Activated naive CD8-positive, alpha-beta T cell treated with anti-CD3 and anti-CD28 coated beads, Interleukin-2, amount 10 ng/mL, durations not matched to agents 7 days and 5 days (primary cell): Measurements from ENCODE around the gene PRR36. TPM values are rescaled to one million over a fixed set of nuclear protein-coding genes. Genes with fewer than 3 reads are reported as not detected.
"Not testable (repeated sequence)": the region's sequence is repeated elsewhere in the genome, so short reads cannot be mapped to it uniquely, and the experiment has no call there.

Source experiments
- ATAC-seq: fragments of 150-1000 bp; cut with Tn5 transposase; one replicate; pipeline ENCODE4 v1.10.0; 2021; ENCODE audit warnings: low read depth, moderate library complexity
- POLR2A ChIA-PET: fragments of 350-600 bp; sonication (Branson Sonifier 250); formaldehyde crosslinking; loops from one replicate; lab custom pipeline; 2021; ENCODE audit warnings: antibody characterized with exemption; lab: Charles Lee
- DNase-seq: peaks from one replicate; pipeline ENCODE4 v3.0.0; 2021
- H3K27ac Mint-ChIP-seq: one replicate; pipeline ENCODE4 v1.8.0; 2022; ENCODE audit warnings: mild to moderate bottlenecking, mixed read lengths
- H3K27me3 Mint-ChIP-seq: one replicate; pipeline ENCODE4 v1.8.0; 2022; ENCODE audit warnings: mild to moderate bottlenecking, moderate library complexity, mixed read lengths
- H3K36me3 Mint-ChIP-seq: one replicate; pipeline ENCODE4 v1.8.0; 2021; ENCODE audit warnings: mild to moderate bottlenecking, mixed read lengths
- H3K4me1 Mint-ChIP-seq: one replicate; pipeline ENCODE4 v1.8.0; 2021; ENCODE audit warnings: mixed read lengths
- H3K4me3 Mint-ChIP-seq: one replicate; pipeline ENCODE4 v1.8.0; 2022; ENCODE audit warnings: mild to moderate bottlenecking, moderate library complexity, mixed read lengths
- H3K9me3 Mint-ChIP-seq: one replicate; pipeline ENCODE4 v1.8.0; 2021; ENCODE audit warnings: mixed read lengths
- total RNA-seq, 2 experiments: library from RNA; stranded (reverse); gene quantifications; one replicate each; pipeline ENCODE4 v1.2.3, GENCODE V29; 2021

The PRR36 gene
- under 1 TPM; 0.40 to 0.78 TPM for total RNA-seq

DNA sequence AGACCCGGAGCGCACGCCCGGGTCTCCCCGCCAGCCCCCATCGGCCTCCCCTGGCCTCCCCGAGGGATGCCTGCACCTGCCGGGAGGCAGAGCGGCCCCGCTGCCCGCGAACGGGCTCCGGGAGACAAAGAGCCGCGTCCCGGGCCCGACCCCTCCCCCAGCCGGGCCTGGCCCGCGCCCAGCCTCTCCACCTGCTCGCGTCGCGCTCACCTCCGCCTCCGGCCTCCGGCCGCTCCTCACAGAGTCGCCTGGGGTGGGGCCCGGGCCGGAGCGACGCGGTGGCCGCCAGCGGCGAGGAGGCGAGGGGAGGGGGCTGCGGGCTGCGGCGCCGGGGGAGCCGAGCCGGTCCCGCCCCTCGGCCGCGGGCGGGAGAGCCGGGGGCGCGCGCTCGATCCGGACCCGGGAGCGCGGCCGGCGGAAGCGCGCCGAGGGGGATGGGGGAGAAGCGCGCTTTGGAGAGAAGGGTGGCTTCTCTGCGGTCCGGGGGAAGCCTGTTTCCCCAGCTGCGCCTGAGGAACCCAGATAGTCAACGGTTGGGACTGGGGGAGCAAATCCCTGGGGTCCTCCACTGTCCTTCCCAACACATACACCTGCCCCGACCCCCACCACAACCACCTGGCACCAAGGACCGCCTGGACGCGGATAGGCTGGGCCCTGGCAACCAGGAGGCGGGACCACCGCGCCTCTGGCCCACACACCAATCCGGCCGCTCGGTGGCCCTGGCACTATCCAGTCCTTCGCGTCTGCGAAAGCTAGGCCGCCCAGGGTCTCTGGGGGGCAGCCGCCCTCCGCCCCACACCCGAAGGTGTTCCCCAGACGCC lies at the start of gene PRR36:
Gene PRR36 (minus strand): TSS at position 315 of the 821 bp plus-strand sequence. CDS start 701 bp downstream, outside the sequence.
- H3K4me3 Mint-ChIP-seq, result peak within 1 kb of the TSS; percentile 68
- DNase-seq (no peak), ATAC-seq (no peak)
- no peaks in the 10 kb centered on the region for H3K36me3 Mint-ChIP-seq
- H3K4me1 Mint-ChIP-seq, result peaks cover 19% of the 10 kb centered on the region
- POLR2A ChIA-PET, result no interaction called here
- no peaks in the 10 kb centered on the region for H3K9me3 Mint-ChIP-seq
- no peak within 1 kb of the TSS for H3K27ac Mint-ChIP-seq
- peaks cover 39% of the 10 kb centered on the region for H3K27me3 Mint-ChIP-seq

DNA sequence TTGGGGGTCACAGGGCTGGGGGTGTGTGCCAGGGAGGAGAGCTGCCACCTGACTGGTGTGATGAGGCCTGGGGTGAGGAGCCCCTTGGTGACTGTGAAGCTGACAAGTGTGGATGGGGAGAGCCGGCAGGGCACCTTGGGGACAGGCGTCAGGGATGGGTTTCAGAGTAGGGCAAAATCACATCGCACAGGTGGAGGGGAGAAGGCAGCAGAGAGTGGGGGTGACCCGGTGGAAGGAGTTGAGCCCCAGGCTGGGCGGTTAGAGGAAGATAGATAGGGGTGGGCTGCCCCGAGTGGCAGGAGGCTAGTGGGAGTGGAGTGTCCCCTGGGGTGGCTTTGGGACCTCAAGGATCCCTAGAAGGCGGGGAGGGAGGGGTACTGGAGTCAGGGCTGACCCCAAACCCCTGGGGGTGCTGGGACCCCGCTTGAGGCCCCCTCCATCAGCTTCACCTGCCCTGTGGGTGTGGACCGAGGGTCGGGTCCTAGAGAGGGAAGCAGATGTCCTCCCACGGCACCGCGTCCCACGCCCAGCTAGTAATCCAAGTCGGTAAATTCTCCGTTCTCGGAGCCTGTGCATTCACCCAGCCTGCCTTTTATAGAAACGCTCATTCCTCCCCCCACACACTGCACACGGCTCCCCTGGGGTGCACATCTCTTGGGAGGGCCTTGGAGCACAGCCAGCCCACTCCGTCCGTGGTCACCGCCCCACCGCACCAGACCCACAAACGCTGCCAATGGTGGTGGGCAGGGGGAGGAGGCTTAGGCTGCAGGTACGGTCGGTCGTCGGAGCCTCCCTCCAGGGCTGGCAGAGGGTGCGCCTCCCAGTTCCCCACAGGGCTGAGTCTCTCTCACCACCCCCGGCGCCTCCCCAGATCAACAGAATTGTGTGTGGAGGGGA lies 49.4 kb upstream of the PRR36 start:
- POLR2A ChIA-PET, result interaction anchor here (0.9 to 1.0 kb wide), 2 partner anchors 20 to 54 kb away, joined by 3 to 4 read pairs; partner anchors contain the start of gene MAP2K7
- no peak overlapping the region for H3K27ac Mint-ChIP-seq
- H3K36me3 Mint-ChIP-seq, result no peaks in the 10 kb centered on the region
- ATAC-seq (no peak), DNase-seq (no peak)
- peaks cover 14% of the 10 kb centered on the region for H3K27me3 Mint-ChIP-seq
- no peaks in the 10 kb centered on the region for H3K9me3 Mint-ChIP-seq
- peak overlapping the region; percentile 28 for H3K4me3 Mint-ChIP-seq
- peaks cover 17% of the 10 kb centered on the region for H3K4me1 Mint-ChIP-seq

DNA sequence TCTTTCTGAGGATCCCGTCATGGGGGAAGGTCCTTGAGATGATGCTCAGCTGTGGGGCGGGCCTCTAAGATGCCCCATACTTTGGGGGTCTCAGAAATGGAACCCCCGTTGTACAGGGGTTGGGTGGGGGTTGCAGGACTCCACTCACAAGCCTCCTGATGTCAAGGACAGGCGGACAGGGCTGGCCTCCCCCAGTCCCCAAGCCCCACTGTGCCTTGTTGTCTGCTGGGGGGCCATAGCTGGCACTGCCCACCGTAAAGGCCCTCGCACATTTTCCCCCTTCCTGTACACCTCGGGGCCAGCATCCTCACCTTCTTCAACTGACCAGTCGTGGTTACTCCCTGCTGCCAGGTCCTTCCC lies 48.6 kb upstream of the PRR36 start:
- Mint-ChIP-seq H3K4me3 (no peak overlapping the region), H3K4me1 (peaks cover 21% of the 10 kb centered on the region)
- POLR2A ChIA-PET, result interaction anchor here (1.0 kb wide), 1 partner anchor 53 kb away, joined by 3 read pairs; no protein-coding TSS in a partner anchor

DNA sequence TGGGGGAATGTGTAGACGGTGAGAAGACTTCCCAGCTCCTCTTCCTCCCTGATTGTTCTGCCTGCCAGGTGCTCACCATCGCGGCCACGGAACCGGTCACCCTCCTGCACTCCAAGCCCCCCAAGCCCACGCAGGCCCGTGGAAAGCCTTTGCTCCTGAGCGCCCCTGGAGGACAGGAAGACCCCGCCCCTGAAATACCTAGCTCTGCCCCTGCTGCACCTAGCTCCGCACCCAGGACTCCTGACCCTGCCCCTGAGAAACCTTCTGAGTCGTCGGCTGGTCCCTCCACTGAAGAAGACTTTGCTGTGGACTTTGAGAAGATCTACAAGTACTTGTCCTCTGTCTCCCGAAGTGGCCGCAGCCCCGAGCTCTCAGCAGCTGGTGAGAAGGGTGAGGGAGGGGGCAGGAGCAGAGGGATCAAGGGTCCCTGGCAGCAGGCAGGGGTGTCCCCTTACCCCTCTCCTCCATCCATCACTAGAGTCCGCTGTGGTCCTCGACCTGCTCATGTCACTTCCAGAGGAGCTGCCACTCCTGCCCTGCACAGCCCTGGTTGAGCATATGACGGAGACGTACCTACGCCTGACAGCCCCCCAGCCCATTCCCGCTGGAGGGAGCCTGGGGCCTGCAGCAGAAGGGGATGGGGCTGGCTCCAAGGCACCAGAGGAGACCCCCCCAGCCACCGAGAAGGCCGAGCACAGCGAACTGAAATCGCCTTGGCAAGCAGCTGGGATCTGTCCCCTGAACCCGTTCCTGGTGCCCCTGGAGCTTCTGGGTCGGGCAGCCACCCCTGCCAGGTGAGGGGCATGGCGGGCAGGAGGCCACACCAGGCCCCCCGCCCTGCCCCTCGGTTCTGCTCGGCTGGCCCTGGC lies 48.0 kb upstream of the PRR36 start:
- Mint-ChIP-seq H3K27ac (no peak overlapping the region), H3K4me3 (peak overlapping the region; percentile 100), H3K9me3 (no peaks in the 10 kb centered on the region), H3K4me1 (peaks cover 21% of the 10 kb centered on the region), H3K27me3 (peaks cover 23% of the 10 kb centered on the region), H3K36me3 (peaks cover 2% of the 10 kb centered on the region)
- POLR2A ChIA-PET, result interaction anchor here (1.0 to 2.6 kb wide), 4 partner anchors 22 to 853 kb away, joined by 3 to 19 read pairs (median 9); partner anchors contain the start of genes TIMM44 and ZNF557
- DNase-seq (no peak), ATAC-seq (no peak)

More for the DNA sequence above, 48.6 kb upstream of the PRR36 start:
- Mint-ChIP-seq H3K36me3 (peaks cover 2% of the 10 kb centered on the region), H3K27me3 (peaks cover 21% of the 10 kb centered on the region), H3K27ac (no peak overlapping the region), H3K9me3 (no peaks in the 10 kb centered on the region)
- DNase-seq, result no peak
- ATAC-seq, result no peak

DNA sequence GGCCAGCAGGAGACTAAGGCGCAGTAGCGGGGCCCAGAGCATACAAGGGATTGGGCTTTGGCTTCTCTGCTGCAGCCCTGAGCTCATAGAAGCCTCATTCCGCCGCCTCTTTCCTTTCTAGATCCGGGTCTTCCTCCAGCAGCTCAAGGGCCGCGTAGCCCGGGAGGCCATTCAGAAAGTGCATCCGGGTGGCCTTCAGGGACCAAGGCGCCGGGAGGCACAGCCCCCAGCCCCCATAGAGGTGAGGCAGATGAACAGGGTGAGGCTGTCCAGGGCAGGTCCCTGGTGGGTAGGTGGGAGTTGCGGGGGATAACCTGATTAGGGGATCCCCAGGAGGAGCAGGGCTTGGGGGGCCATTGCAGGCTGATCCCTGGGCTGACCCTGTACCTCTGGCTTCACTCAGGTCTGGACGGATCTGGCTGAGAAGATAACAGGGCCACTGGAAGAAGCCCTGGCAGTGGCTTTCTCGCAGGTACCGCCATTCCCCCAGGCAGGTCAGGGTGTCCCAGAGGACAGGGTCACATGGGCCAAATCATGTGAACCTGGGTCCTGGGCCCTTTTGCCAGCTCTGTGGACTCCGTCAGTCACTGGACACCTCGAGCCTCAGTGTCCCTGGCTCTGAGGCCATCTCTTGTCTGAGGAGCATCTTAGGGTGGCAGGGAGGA lies 47.2 kb upstream of the PRR36 start:
- no peaks in the 10 kb centered on the region for H3K9me3 Mint-ChIP-seq
- POLR2A ChIA-PET, result interaction anchor here (1.4 to 2.6 kb wide), 6 partner anchors 9 to 852 kb away, joined by 5 to 22 read pairs (median 14); partner anchors contain the start of genes MAP2K7, TIMM44 and ZNF557

DNA sequence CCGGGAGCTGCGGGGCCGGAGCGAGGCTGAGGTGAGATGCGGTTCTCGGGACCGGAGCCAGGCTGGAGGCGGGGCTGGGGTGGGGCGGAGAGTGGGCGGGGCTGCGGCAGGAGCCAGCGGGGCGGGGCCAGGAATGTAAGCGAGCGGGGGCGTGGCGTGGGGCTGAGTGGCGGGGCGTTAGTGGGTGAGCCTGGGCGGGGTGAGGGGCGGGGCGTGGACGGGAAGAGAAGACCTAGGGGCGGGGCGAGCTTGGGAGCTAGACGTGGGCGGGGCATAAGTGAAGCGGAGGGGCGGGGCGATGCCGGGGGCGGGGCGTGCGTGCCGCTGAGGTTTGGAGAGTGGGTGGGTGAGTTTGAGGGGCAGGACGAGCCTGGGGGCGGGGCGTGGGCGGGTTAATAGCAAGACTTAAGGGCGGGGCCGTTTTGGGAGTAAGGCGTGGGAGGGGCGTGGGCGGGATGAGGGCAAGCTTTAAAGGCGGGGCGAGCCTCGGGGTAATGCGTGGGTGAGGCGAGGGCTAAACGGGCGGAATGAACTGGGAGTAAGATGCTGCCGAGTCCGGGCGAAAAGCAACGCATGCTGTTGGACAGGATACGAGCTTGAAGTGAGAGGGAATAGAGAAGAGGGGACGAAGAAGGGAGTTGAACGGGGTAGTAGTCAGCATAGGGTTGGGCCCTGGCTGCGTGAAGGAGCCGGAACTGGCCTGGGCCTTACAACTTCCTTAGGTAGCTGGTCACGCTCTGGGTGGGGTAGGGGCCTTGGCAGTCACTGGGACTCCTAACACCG lies 46.5 kb upstream of the PRR36 start:
- peaks cover 2% of the 10 kb centered on the region for H3K36me3 Mint-ChIP-seq
- H3K27ac Mint-ChIP-seq, result peak overlapping the region; percentile 99
- peak; percentile 40 for ATAC-seq
- POLR2A ChIA-PET, result interaction anchor here (0.6 to 2.6 kb wide), 9 partner anchors 10 to 852 kb away, joined by 3 to 22 read pairs (median 5); partner anchors contain the start of genes MAP2K7, TIMM44 and ZNF557
- DNase-seq, result peak; percentile 97
- peaks cover 31% of the 10 kb centered on the region for H3K27me3 Mint-ChIP-seq
- H3K4me3 Mint-ChIP-seq, result peak overlapping the region; percentile 100
- no peaks in the 10 kb centered on the region for H3K9me3 Mint-ChIP-seq
- H3K4me1 Mint-ChIP-seq, result peaks cover 21% of the 10 kb centered on the region

More for the DNA sequence above, 47.2 kb upstream of the PRR36 start:
- H3K4me3 Mint-ChIP-seq, result peak overlapping the region; percentile 100
- DNase-seq (no peak), ATAC-seq (no peak)
- peaks cover 2% of the 10 kb centered on the region for H3K36me3 Mint-ChIP-seq
- peaks cover 21% of the 10 kb centered on the region for H3K4me1 Mint-ChIP-seq
- H3K27ac Mint-ChIP-seq, result peak overlapping the region; percentile 99
- H3K27me3 Mint-ChIP-seq, result peaks cover 27% of the 10 kb centered on the region

DNA sequence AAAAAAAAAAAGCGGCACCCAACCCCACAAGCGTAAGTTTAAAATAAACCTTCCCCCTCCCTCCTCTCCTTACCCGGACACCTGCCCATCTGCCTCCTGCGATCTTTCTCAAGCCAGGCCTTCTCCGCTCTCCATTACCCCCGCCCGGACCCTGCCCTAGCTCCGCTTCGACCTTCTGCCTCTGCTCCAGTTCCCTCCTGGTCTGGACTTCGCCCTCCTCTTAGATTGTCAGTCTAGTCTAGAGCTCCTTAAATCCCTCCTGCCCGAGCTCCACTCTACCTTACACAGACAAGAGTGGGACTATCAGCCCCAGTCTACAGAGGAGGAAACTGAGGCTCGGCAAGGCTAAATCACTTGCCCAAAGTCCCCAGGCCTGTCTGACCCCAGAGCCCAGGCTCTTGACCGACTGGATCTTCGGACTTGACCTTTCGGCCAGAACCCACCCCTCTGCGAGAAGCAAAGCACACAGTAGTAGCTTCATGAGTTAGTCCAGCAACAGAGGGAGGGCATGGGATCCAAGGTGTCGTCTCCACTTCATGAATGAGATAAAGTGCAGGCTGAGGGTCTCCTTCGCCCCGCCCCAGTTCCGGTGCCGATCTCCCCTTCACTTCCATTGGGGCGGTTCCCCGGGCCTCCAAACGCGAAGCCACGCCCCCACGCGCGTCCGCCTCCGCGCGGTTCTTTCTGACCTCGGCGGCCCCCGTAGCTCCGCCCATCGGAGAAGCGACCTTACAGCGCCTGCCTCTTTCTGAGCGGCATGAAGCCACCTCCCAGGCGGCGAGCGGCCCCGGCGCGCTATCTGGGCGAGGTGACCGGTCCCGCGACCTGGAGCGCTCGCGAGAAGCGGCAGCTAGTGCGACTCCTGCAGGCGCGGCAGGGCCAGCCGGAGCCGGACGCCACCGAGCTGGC lies 45.7 kb upstream of the PRR36 start, which contains the start of gene SNAPC2:
Gene SNAPC2 (plus strand): TSS at position 729 of the 909 bp plus-strand sequence. CDS start 29 bp downstream, at position 758.
- peak; percentile 77 for ATAC-seq
- no peaks in the 10 kb centered on the region for H3K9me3 Mint-ChIP-seq
- peaks cover 40% of the 10 kb centered on the region for H3K27me3 Mint-ChIP-seq
- DNase-seq, result peak; percentile 99
- H3K27ac Mint-ChIP-seq, result peak within 1 kb of the TSS; percentile 99
- H3K4me3 Mint-ChIP-seq, result peak within 1 kb of the TSS; percentile 100
- H3K4me1 Mint-ChIP-seq, result peaks cover 24% of the 10 kb centered on the region
- POLR2A ChIA-PET, result interaction anchor here (0.6 to 2.6 kb wide), 9 partner anchors 10 to 57 kb away, joined by 3 to 22 read pairs (median 5); partner anchors contain the start of genes MAP2K7 and TIMM44
- peaks cover 2% of the 10 kb centered on the region for H3K36me3 Mint-ChIP-seq

DNA sequence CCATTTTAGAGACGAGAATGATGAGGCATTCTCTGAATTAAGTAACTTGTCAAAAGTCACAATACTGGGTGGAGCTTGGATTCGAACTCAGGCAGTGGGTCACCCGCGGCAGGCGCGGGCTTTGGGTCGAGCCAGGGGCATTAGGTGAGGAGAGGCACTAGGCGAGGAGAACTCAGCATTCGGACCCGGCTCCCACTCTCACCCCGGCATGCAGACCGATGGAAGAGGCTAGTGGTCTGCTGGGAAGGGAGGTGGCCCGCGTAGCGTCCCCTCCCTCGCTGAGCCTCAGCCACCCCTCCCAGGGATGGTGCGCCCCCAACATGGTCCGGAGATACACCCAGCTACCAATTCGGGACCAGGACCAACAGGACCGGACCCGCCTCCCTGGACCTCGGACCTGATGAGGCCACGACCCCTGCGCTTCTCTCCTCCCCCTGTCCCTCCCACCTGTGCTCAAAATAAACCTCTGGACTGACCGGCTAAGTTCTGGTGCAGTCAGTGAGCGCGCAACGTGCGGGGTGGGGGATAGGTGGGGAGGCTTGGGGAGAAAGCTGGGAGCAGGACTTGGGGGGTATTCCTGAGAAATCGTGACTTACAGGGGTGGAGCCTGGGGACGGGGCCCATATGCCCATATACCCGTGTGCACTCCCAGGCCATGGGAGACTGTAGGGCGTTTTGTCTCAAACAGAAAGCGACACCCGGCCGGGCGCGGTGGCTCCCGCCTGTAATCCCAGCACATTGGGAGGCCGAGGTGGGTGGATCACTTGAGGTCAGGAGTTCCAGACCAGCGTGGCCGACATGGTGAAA lies 44.6 kb upstream of the PRR36 start:
- no peaks in the 10 kb centered on the region for H3K9me3 Mint-ChIP-seq
- POLR2A ChIA-PET, result interaction anchor here (0.7 to 1.9 kb wide), 3 partner anchors 9 to 24 kb away, joined by 3 to 4 read pairs (median 3); partner anchors contain the start of genes MAP2K7 and TIMM44
- H3K4me1 Mint-ChIP-seq, result peaks cover 22% of the 10 kb centered on the region
- H3K4me3 Mint-ChIP-seq, result peak overlapping the region; percentile 82
- peaks cover 2% of the 10 kb centered on the region for H3K36me3 Mint-ChIP-seq
- H3K27ac Mint-ChIP-seq, result peak overlapping the region; percentile 81
- no peak for ATAC-seq
- no peak for DNase-seq
- H3K27me3 Mint-ChIP-seq, result peaks cover 43% of the 10 kb centered on the region

DNA sequence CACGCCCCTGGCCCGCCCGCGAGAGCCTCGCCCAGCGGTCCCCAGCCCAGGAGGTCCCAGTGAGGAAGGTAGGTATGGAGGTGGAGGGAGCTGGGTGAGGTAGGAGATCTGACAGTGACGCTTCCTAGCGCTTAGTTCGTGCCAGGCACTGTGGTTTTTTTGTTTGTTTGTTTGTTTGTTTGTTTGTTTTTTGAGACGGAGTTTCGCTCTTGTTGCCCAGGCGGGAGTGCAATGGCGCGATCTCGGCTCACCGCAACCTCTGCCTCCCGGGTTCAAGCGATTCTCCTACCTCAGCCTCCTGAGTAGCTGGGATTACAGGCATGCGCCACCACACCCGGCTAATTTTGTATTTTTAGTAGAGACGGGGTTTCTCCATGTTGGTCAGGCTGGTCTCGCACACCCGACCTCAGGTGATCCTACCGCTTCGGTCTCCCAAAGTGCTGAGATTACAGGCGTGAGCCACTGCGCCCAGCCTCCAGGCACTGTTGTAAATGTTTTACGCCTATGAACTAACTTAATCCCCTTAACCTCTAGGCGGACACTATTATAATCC lies 43.9 kb upstream of the PRR36 start:
- H3K4me1 Mint-ChIP-seq, result peaks cover 22% of the 10 kb centered on the region
- not testable (repeated sequence) for H3K27ac Mint-ChIP-seq, ATAC-seq, DNase-seq, H3K36me3 Mint-ChIP-seq, H3K9me3 Mint-ChIP-seq
- H3K4me3 Mint-ChIP-seq, result peak overlapping the region; percentile 61
- POLR2A ChIA-PET, result interaction anchor here (0.6 to 1.9 kb wide), 3 partner anchors 15 to 25 kb away, joined by 3 to 4 read pairs (median 4); partner anchors contain the start of genes MAP2K7 and TIMM44
- peaks cover 43% of the 10 kb centered on the region for H3K27me3 Mint-ChIP-seq
